ENCODE data around the gene FAM3D. TPM values are rescaled to one million over a fixed set of nuclear protein-coding genes. Genes with fewer than 3 reads are reported as not detected.

FAM3D gene
- total and polyA plus RNA-seq, 9 of the 15 experiments (the other 6 are each of a cell fraction or from before 2014, with no cell fraction given): not detected

DNA sequence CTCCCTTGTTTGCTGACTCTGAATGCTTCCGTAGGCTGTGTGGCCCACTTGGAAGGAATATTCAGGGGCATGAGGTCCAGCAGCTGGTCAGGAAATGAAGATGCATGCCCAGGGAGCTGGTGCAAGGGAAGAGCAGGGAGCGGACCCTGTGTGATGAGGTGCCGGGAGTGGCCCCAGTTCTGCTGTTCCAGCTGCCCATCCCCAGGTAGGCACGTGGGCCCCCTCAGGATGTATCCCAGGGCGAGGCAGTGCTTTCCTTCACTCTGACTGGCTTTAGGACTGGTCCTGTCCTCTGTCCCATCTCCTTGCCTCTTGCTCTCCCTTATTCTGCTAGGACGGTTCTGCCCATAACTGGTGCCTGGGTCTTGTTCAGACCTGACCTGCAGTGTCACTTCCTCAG lies 1.1 kb upstream of the FAM3D start (continued):
- TF ChIP-seq, protein P1, sequence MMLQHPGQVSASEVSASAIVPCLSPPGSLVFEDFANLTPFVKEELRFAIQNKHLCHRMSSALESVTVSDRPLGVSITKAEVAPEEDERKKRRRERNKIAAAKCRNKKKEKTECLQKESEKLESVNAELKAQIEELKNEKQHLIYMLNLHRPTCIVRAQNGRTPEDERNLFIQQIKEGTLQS (IDR thresholded peaks at IDR 0.05): no peak
- TF ChIP-seq, protein P1 (CRISPR knock-in tag; conservative IDR thresholded peaks at IDR 0.05): no peak

DNA sequence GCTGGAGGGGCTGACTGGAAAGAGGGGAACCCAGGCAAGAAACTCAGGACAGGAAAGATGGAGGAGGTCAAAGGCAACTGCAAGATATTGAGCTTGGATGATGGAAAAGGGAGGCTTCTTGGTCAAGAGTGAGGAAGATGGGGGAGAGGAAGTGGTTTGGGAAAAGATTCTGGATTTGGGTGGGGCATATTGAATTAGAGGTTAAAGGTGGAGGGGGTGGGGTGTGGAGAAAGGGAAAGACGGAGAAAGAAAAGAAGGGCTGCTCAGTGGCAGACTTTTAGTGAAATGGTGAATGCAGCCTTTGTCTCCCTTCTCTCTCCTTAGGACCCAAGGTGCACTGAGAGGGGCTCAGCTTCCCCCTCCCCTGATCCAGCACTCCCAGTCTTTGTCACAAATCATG lies 655 bp upstream of the FAM3D start:
- TF ChIP-seq, protein P2, sequence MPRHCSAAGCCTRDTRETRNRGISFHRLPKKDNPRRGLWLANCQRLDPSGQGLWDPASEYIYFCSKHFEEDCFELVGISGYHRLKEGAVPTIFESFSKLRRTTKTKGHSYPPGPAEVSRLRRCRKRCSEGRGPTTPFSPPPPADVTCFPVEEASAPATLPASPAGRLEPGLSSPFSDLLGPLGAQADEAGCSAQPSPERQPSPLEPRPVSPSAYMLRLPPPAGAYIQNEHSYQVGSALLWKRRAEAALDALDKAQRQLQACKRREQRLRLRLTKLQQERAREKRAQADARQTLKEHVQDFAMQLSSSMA (CRISPR knock-in tag; IDR thresholded peaks at IDR 0.05): no peak
- TF ChIP-seq ZNF354B (CRISPR knock-in tag; IDR thresholded peaks at IDR 0.05) (no peak), KDM4B (IDR thresholded peaks at IDR 0.05; ENCODE audit: borderline replicate concordance in 2 of 2, low read depth in 1 of 2) (no peak), TARDBP (IDR thresholded peaks at IDR 0.05) (no peak), ZBED1 (IDR thresholded peaks at IDR 0.05) (no peak), CC2D1A (IDR thresholded peaks at IDR 0.05) (no peak), PCBP2 (IDR thresholded peaks at IDR 0.05; ENCODE audit: low read depth, low read length, poor library complexity, severe bottlenecking) (no peak), ATF1 (CRISPR knock-in tag; IDR thresholded peaks at IDR 0.05) (no peak), ATF1 (tag; IDR thresholded peaks at IDR 0.05) (no peak), MCM7 (IDR thresholded peaks at IDR 0.05) (no peak), HDAC1 (IDR thresholded peaks at IDR 0.05) (no peak), MEF2A (IDR thresholded peaks at IDR 0.05; ENCODE audit: control insufficient read depth, low read depth, low read length) (no peak), PHF20 (IDR thresholded peaks at IDR 0.05; ENCODE audit: partially characterized antibody) (no peak)
- TF ChIP-seq, protein P3, sequence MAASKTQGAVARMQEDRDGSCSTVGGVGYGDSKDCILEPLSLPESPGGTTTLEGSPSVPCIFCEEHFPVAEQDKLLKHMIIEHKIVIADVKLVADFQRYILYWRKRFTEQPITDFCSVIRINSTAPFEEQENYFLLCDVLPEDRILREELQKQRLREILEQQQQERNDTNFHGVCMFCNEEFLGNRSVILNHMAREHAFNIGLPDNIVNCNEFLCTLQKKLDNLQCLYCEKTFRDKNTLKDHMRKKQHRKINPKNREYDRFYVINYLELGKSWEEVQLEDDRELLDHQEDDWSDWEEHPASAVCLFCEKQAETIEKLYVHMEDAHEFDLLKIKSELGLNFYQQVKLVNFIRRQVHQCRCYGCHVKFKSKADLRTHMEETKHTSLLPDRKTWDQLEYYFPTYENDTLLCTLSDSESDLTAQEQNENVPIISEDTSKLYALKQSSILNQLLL (CRISPR knock-in tag; IDR thresholded peaks at IDR 0.05; ENCODE audit: borderline replicate concordance): no peak
- TF ChIP-seq, protein P4, sequence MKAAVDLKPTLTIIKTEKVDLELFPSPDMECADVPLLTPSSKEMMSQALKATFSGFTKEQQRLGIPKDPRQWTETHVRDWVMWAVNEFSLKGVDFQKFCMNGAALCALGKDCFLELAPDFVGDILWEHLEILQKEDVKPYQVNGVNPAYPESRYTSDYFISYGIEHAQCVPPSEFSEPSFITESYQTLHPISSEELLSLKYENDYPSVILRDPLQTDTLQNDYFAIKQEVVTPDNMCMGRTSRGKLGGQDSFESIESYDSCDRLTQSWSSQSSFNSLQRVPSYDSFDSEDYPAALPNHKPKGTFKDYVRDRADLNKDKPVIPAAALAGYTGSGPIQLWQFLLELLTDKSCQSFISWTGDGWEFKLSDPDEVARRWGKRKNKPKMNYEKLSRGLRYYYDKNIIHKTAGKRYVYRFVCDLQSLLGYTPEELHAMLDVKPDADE (conservative IDR thresholded peaks at IDR 0.05; ENCODE audit: control insufficient read depth, low read depth, low read length): no peak
- TF ChIP-seq, protein P5, sequence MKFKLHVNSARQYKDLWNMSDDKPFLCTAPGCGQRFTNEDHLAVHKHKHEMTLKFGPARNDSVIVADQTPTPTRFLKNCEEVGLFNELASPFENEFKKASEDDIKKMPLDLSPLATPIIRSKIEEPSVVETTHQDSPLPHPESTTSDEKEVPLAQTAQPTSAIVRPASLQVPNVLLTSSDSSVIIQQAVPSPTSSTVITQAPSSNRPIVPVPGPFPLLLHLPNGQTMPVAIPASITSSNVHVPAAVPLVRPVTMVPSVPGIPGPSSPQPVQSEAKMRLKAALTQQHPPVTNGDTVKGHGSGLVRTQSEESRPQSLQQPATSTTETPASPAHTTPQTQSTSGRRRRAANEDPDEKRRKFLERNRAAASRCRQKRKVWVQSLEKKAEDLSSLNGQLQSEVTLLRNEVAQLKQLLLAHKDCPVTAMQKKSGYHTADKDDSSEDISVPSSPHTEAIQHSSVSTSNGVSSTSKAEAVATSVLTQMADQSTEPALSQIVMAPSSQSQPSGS (CRISPR knock-in tag; IDR thresholded peaks at IDR 0.05): no peak
- no peak for ATAC-seq
- CTCF ChIA-PET (ENCODE audit: low intra/inter-chr PET ratio): no interaction called here

More for the DNA sequence above, 655 bp upstream of the FAM3D start:
- POLR2A ChIA-PET: no interaction called here
- WGBS (ENCODE audit: insufficient coverage, low coverage, missing lambda C conversion rate): no CpG with 5 or more reads among the region's 1 CpG
- in situ Hi-C loops (cut with MboI): no loop called here
- H4K20me1 ChIP-seq (replicated peaks; ENCODE audit: control insufficient read depth, insufficient read depth, low read length): no peaks in the 10 kb centered on the region
- no peak for DNase-seq (ENCODE audit: extremely low read depth in 1 of 4, low spot score in 3 of 4)
- H3K79me2 ChIP-seq (ENCODE audit: control insufficient read depth, insufficient read depth, low read length): no peaks in the 10 kb centered on the region
- no peaks in the 10 kb centered on the region for H3K9me3 ChIP-seq (replicated peaks; ENCODE audit: control insufficient read depth, insufficient read depth, low read depth, low read length)
- no peak overlapping the region for H3K4me3 ChIP-seq
- H3K9ac ChIP-seq (ENCODE audit: insufficient read depth in 1 of 2, low read depth in 2 of 2, low read length in 2 of 2): no peak overlapping the region
- H3K27ac ChIP-seq (ENCODE audit: extremely low read depth, low read depth, low read length): no peak overlapping the region
- H2AFZ ChIP-seq (ENCODE audit: low read depth, low read length): no peak overlapping the region
- intact Hi-C loops (cut with micrococcal nuclease): no loop called here
- BruUV-seq (replicated peaks): no TSS peak
- H3K36me3 ChIP-seq (ENCODE audit: control insufficient read depth, insufficient read depth, low read length): no peaks in the 10 kb centered on the region
- H3K4me1 ChIP-seq (replicated peaks in 1 of 2; ENCODE audit: control insufficient read depth in 2 of 2, insufficient read depth in 2 of 2, low read length in 2 of 2): no peaks in the 10 kb centered on the region
- peaks cover 0 to 24% of the 10 kb centered on the region in 2 experiments; a peak in 3 of 5 replicates for H3K27me3 ChIP-seq (ENCODE audit: control insufficient read depth in 2 of 2, insufficient read depth in 2 of 2, low read length in 2 of 2)
- H3K4me2 ChIP-seq (ENCODE audit: insufficient read depth, low read length): no peak overlapping the region
- no peak for FAIRE-seq
- no peaks in the 10 kb centered on the region for H3K9me1 ChIP-seq (ENCODE audit: control insufficient read depth, insufficient read depth, low read length)

Measured in K562 (cell line).